Fibroblast of pulmonary artery (primary cell): ENCODE results near the gene SUFU.
"Not testable (repeated sequence)": the region's sequence is repeated elsewhere in the genome, so short reads cannot be mapped to it uniquely, and the experiment has no call there.

Experiments
- DNase-seq: peaks from one replicate; pipeline ENCODE4 v3.0.0-alpha.2; 2010; ENCODE audit warnings: low read depth
- H3K4me3 ChIP-seq: replicated peaks from 2 replicates; pipeline ENCODE4 v1.5.1; 2011; ENCODE audit warnings: low read depth, mild to moderate bottlenecking, control low read depth, low read length, moderate library complexity
- TF ChIP-seq, protein P1 (sequence below): IDR thresholded peaks from 2 replicates; pipeline ENCODE4 v1.5.1; 2011; ENCODE audit warnings: mild to moderate bottlenecking, control low read depth, low read length, inconsistent platforms; ENCODE audit errors: missing control alignments

SUFU gene

DNA sequence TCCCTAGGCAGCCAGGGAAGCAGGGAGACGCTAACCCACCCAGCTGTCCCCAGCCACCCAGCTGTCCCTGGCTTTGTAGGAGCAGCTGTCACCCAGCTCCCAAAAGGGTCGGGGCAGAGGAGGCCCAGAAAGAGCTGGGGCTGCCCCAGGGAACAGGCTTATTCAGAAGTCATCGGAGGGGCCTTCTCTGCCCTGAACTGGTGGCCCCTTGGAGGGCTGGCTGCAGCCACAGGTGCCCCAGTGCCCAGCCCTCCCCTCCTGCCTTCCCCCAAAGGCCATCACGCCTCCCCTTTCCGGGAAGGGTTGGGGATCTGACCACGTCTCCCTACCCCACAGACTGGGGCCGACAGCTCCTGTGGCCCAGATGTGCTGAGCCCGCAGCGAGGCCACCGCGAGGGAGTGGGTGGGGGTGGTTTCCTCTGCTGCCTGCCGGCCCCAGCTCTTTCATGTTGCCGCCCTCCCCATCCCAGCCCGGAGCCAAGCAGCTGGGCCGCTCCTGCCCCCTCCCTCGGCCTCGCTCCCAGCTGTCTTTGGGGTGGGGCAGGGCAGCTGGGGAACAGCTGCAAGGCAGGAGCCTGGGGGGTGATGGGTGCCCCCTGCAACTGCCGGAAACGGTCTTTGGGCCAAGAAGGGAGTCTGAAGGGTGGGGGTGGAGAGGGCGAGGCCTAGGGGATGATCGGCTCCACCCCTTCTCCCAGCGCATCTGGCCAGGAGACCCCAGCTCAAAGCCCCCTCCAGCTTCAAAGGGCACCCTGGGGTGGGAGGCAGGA is 157.3 kb downstream of the SUFU start:
- no peak overlapping the region for H3K4me3 ChIP-seq
- DNase-seq, result peak; percentile 71

DNA sequence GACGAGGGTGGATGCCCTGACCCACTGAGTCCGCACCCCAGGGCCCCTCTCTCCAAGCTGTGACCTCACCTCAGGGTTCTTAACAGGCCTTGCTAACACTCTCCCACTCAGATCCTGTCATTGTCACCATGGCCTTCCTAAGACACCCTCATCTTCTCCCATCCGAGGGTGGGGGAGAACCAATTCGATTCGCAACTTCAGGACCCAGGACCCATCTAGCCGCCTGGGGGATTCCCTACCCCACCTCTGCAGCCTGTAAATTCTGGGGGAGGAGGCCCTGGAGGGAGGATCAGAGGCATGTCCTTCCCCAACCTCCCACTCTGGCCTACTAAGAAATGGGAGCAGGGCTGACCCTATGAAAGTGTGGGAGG is 157.9 kb downstream of the SUFU start:
- no peak overlapping the region for H3K4me3 ChIP-seq

More for the DNA sequence above, 157.3 kb downstream of the SUFU start:
- TF ChIP-seq, protein P1, sequence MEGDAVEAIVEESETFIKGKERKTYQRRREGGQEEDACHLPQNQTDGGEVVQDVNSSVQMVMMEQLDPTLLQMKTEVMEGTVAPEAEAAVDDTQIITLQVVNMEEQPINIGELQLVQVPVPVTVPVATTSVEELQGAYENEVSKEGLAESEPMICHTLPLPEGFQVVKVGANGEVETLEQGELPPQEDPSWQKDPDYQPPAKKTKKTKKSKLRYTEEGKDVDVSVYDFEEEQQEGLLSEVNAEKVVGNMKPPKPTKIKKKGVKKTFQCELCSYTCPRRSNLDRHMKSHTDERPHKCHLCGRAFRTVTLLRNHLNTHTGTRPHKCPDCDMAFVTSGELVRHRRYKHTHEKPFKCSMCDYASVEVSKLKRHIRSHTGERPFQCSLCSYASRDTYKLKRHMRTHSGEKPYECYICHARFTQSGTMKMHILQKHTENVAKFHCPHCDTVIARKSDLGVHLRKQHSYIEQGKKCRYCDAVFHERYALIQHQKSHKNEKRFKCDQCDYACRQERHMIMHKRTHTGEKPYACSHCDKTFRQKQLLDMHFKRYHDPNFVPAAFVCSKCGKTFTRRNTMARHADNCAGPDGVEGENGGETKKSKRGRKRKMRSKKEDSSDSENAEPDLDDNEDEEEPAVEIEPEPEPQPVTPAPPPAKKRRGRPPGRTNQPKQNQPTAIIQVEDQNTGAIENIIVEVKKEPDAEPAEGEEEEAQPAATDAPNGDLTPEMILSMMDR, result no peak

DNA sequence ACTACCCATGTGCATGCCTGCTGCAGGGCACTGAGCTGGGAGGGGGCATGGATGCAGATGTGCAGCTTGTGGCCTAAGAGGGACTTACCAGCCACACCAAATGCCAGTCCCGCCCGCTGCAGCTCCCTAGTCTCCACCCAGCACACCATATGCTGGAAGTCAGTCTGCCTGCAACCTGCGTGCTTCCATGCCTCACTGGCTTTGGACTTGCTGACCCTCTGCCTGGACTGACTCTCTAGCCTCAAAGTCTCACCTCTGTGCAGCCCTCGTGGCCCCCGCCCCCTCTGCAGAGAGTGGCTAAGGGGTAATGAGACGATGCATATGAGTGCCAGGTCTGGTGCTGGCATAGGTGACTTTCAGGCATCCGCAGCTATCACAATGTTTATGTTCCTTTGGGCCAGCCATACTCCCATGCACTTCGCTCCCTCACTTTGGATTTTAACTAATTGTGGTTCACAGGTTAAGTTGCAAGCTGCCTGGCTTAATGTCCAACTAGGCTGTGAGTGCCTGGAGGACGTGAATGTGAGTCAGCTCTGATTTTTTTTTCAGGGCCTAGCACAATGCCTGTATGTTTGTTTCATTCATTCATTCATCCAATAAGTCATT is 162.2 kb downstream of the SUFU start:
- no peak overlapping the region for H3K4me3 ChIP-seq
- DNase-seq, result no peak
- TF ChIP-seq, protein P1, result no peak

More for the DNA sequence above, 157.9 kb downstream of the SUFU start:
- TF ChIP-seq, protein P1, result no peak
- no peak for DNase-seq

DNA sequence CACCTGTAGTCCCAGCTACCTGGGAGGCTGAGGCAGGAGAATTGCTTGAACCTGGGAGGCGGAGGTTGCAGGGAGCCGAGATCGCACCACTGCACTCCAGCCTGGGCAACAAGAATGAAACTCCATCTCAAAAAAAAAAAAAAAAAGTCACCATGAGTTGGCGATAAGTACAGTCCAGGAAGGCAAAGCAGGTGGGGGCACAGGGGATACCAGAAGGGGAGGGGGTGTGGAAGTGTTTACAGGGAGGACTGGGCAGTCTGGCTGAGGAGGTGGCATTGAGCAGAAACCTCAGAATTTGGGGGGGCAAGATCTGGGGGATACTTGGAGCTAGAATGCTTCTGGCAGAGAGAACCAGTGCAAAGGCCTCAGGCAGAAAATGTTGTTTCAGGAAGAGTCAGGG is 163.6 kb downstream of the SUFU start:
- not testable (repeated sequence) for H3K4me3 ChIP-seq, DNase-seq

DNA sequence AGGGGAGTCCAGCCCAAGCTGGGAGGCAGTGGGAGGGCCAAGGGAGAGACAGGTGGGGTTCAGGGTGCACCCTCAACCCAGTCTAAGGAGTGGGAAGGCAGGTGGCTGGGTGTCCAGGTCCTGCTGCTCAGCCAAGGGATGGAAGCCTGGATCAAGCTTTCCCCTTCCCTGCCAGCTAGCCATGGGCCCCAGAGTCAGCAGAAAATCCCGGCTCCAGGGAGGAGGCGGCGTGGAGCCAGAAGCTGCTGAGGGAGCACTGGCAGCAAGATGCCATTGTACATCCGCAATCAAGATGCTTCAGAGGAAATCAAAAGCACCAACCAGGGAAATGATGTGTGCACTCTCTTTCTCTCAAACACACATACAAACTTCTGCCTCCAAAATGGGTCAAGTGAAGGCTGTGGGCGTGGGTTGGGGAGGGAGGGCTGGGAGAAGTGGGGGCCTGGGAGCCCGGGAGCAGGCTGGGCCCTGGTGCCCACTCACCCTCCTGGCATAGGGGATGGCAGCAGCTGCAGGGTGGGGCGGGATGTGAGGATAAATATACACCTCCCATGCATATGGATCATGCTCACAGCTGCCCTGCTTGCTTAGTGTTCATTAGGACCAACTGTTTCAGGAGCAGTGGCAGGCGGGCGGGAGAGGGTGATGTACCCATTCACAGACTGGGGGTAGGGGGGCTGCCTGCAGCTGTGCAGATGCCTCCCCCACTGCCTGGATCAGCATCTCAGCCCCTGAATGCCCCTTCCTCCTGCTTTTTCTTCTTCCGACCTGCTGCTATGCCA is 164.7 kb downstream of the SUFU start:
- TF ChIP-seq, protein P1, result no peak
- no peak overlapping the region for H3K4me3 ChIP-seq
- DNase-seq, result no peak

DNA sequence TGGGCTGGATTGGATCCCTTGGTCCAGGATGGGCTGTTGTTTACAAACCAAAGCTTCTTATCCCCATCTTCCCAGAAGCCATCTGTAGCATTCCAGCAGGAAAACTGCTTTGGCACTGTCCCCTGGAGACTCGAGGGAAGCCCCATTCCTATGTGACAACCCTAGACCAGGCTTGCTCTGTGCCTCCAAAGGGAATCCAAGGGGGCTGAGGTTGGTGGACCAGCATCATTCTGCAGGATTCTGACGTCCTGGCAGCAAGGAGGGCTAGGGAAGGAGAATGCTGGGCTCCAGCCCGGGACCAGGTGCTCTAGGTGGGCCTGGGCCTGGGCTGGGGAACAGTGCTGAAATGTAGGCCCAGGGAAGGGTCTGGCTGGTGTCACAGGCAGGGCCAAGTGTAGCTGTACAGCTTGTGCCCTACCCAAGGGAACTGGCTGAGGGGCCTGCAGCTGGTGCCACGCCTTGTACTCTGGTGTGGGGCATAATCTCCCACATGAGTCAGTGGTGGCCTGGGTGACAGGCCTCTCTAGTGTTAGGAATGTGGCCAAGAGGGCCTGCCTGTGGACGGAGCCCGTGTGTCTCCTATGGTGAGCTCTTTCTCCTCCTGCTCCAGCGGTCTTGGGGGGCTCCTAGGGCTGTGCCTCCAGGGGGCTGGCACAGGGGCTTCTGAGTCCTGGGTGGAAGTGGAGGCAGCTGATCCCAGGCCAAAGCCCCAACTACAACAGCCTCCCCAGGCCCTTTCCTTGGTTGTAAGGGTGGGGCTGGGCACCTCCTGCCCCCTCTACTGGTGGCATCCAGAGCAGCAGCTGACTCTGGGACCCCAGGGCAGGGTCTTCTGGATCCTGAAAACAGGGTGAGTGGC is 165.7 kb downstream of the SUFU start:
- TF ChIP-seq, protein P1, result no peak
- H3K4me3 ChIP-seq, result no peak overlapping the region
- DNase-seq, result no peak
